ENCODE data around the gene SHISA7.

DNA sequence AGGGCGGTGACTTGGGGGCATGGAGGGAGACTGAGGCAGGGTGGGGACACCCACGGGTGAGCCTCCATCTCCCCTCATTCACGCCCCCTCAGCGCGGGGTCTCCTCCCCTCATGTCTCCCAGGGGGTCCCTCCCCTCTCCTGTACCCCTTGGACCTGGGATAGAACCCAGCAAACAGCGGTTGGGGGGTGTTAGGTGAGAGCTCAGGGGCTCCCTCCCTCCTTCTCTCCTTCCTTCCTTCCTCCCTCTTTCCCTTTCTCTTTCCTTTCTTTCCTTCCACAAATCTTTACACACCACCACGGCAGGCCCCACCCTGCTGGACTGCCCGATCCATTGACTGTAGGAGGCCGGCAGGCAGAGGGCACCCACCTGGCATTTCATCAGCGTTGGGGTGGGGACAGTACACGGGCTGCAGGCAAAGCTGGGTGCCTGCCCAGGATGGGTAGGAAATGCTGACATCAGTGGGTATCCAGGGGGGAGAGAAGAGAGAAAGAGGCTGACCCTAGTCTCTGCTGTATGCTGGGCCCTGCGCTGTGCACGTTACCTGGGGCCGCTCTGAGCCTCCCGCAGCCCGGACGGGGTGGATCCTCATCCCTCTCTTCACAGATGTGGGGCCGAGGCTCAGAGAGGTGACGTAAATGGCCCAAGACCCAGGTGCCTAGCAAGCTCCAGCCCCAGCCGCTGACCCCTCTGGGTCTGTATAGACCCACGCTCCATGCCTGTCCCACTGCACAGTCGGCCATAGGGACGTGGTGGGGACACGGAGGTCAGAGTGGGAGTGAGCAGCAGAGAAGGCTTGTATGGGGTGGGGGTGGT, 48.7 kb upstream of the SHISA7 start:
- no peak for TF ChIP-seq POLR2A (IDR thresholded peaks at IDR 0.05)
- TF ChIP-seq, protein P1, sequence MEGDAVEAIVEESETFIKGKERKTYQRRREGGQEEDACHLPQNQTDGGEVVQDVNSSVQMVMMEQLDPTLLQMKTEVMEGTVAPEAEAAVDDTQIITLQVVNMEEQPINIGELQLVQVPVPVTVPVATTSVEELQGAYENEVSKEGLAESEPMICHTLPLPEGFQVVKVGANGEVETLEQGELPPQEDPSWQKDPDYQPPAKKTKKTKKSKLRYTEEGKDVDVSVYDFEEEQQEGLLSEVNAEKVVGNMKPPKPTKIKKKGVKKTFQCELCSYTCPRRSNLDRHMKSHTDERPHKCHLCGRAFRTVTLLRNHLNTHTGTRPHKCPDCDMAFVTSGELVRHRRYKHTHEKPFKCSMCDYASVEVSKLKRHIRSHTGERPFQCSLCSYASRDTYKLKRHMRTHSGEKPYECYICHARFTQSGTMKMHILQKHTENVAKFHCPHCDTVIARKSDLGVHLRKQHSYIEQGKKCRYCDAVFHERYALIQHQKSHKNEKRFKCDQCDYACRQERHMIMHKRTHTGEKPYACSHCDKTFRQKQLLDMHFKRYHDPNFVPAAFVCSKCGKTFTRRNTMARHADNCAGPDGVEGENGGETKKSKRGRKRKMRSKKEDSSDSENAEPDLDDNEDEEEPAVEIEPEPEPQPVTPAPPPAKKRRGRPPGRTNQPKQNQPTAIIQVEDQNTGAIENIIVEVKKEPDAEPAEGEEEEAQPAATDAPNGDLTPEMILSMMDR (IDR thresholded peaks at IDR 0.05 in 4 of 5, conservative IDR thresholded peaks at IDR 0.05 in 1 of 5) = no peak
